ENCODE results near the gene NHERF1.
A peak's percentile ranks its signal among the peaks of the same experiment; 100 is the strongest.

Gene NHERF1

GRCh38 chr17:74748529-74749278 is at the start of gene NHERF1 (continued):
- no peak for TF ChIP-seq ZNF555 (tag by site-specific recombination; conservative IDR thresholded peaks at IDR 0.05)
- peak; percentile 73 for TF ChIP-seq SP3 (tag by site-specific recombination; IDR thresholded peaks at IDR 0.05)
- TF ChIP-seq ZNF394 (tag by site-specific recombination; IDR thresholded peaks at IDR 0.05; ENCODE audit: borderline replicate concordance) = peak; percentile 53; the same call in 1 of the 2 replicates
- no peak for TF ChIP-seq ZNF776 (tag by site-specific recombination; IDR thresholded peaks at IDR 0.05; ENCODE audit: borderline replicate concordance)
- no peak for TF ChIP-seq ZNF747 (tag by site-specific recombination; IDR thresholded peaks at IDR 0.05)
- TF ChIP-seq ZNF549 (tag by site-specific recombination; IDR thresholded peaks at IDR 0.05) = no peak
- TF ChIP-seq ZNF221 (tag by site-specific recombination; IDR thresholded peaks at IDR 0.05; ENCODE audit: borderline replicate concordance) = no peak
- no peak for TF ChIP-seq ZNF184 (tag by site-specific recombination; IDR thresholded peaks at IDR 0.05)
- TF ChIP-seq ZNF2 (tag by site-specific recombination; IDR thresholded peaks at IDR 0.05) = peak; percentile 60; the same call in 1 of the 2 replicates
- no peak for TF ChIP-seq ZBTB21 (tag by site-specific recombination; IDR thresholded peaks at IDR 0.05)
- peak; percentile 94 for TF ChIP-seq KLF10 (tag by site-specific recombination; IDR thresholded peaks at IDR 0.05)
- TF ChIP-seq HOXC10 (CRISPR knock-in tag; IDR thresholded peaks at IDR 0.05) = no peak
- no peak for TF ChIP-seq ZNF560 (tag by site-specific recombination; IDR thresholded peaks at IDR 0.05; ENCODE audit: borderline replicate concordance)
- no peak for TF ChIP-seq ZNF514 (tag by site-specific recombination; IDR thresholded peaks at IDR 0.05)
- TF ChIP-seq ZNF629 (tag by site-specific recombination; IDR thresholded peaks at IDR 0.05) = peak; percentile 28; the same call in 1 of the 2 replicates
- peak; percentile 8; the same call in 1 of the 2 replicates for TF ChIP-seq PBX3 (CRISPR knock-in tag; IDR thresholded peaks at IDR 0.05)
- no peak for TF ChIP-seq ZNF621 (tag by site-specific recombination; IDR thresholded peaks at IDR 0.05)
- no peak for TF ChIP-seq ZSCAN18 (tag by site-specific recombination; IDR thresholded peaks at IDR 0.05)
- TF ChIP-seq ZNF426 (tag by site-specific recombination; IDR thresholded peaks at IDR 0.05) = no peak
- no peak for TF ChIP-seq ZNF518A (tag by site-specific recombination; conservative IDR thresholded peaks at IDR 0.05; ENCODE audit: low read depth)
- TF ChIP-seq ZNF248 (tag by site-specific recombination; IDR thresholded peaks at IDR 0.05) = no peak
- no peak for TF ChIP-seq ZNF626 (tag by site-specific recombination; IDR thresholded peaks at IDR 0.05)
- TF ChIP-seq MZF1 (tag by site-specific recombination; IDR thresholded peaks at IDR 0.05; ENCODE audit: borderline replicate concordance) = no peak
- TF ChIP-seq GLI4 (tag by site-specific recombination; IDR thresholded peaks at IDR 0.05) = 0 out of 2 replicates have a peak, but pooled peaks have one; percentile 32
- peak; percentile 100 for TF ChIP-seq CTCF (tag by site-specific recombination; IDR thresholded peaks at IDR 0.05)
- no peak for TF ChIP-seq ZNF211 (tag by site-specific recombination; IDR thresholded peaks at IDR 0.05; ENCODE audit: low read depth)
- no peak for TF ChIP-seq ZNF311 (tag by site-specific recombination; IDR thresholded peaks at IDR 0.05; ENCODE audit: borderline replicate concordance)
- TF ChIP-seq ZNF561 (tag by site-specific recombination; IDR thresholded peaks at IDR 0.05; ENCODE audit: borderline replicate concordance) = no peak
- TF ChIP-seq ZNF548 (tag by site-specific recombination; IDR thresholded peaks at IDR 0.05) = no peak
- no peak; the same call in 1 of the 2 replicates for TF ChIP-seq KLF17 (tag by site-specific recombination; IDR thresholded peaks at IDR 0.05)
